ENCODE data around the gene RGS1.

The RGS1 gene

DNA sequence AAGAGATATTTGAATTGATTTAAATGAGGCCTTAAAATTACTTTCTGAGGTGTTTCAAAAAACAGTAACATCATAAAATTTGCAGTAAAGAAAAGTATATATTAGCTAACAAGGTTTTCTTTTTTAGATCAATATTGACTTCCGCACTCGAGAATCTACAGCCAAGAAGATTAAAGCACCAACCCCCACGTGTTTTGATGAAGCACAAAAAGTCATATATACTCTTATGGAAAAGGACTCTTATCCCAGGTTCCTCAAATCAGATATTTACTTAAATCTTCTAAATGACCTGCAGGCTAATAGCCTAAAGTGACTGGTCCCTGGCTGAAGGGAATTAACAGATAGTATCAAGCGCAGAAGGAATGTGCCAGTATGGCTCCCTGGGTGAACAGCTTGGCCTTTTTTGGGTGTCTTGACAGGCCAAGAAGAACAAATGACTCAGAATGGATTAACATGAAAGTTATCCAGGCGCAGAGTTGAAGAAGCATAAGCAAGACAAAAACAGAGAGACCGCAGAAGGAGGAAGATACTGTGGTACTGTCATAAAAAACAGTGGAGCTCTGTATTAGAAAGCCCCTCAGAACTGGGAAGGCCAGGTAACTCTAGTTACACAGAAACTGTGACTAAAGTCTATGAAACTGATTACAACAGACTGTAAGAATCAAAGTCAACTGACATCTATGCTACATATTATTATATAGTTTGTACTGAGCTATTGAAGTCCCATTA is 3.6 kb downstream of the RGS1 start:
- DNase-seq (ENCODE audit: low read depth in 2 of 3, low spot score in 2 of 3), result no peak

GRCh38 chr1:192580351-192580962 is 4.9 kb downstream of the RGS1 start:
- DNase-seq (ENCODE audit: low read depth in 2 of 3, low spot score in 2 of 3), result no peak

DNA sequence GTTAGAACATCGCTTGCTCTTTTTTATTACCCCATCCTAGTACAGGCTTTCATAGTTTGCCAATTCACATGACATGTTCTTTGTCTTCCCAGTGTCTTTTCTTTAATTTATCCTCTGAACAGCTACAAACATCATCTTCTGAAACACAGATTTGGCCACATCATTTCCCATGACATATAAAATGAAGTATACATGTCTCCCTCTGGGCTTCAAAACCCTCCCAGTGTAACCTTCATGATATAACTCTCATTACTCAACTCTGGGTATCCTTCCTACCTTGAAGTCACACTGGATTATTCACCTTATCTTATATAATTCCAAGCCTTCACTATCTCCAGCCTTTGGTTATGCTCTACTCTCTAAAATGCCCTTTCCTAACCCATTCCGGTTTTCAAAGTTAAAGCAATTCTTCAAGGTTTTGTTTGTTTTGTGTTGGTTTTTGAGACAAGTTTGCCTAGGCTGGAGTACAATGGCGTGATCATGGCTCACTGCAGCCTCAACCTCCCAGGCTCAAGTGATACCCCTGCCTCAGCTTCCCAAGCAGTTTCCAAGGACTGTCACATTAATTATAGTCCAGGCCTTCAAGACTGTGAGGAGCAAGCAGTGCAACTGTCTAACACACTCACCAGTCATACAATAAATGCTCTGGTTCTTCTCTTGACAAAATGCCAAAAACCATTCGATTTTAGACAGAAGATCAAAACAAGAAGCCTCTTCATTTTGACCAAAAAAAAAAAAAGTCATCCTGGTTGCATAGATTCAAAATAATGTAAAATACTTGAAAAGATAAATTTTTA is 5.8 kb downstream of the RGS1 start:
- DNase-seq (ENCODE audit: low read depth in 2 of 3, low spot score in 2 of 3), result no peak

- DNase-seq (ENCODE audit: low read depth in 2 of 3, low spot score in 2 of 3), result no peak
These were observed 9.3 kb downstream of the RGS1 start for GRCh38 chr1:192584866-192585265.

- DNase-seq (ENCODE audit: low read depth in 2 of 3, low spot score in 2 of 3), result no peak
These were observed 12.1 kb downstream of the RGS1 start for GRCh38 chr1:192587386-192588266.

GRCh38 chr1:192588546-192588945 is 13.0 kb downstream of the RGS1 start:
- no peak for DNase-seq (ENCODE audit: low read depth in 2 of 3, low spot score in 2 of 3)

- no peak for DNase-seq (ENCODE audit: low read depth in 2 of 3, low spot score in 2 of 3)
These were observed 14.2 kb downstream of the RGS1 start for GRCh38 chr1:192589813-192590212.

- DNase-seq (ENCODE audit: low read depth in 2 of 3, low spot score in 2 of 3), result no peak
These were observed 16.9 kb downstream of the RGS1 start for GRCh38 chr1:192592517-192592916.

- no peak for DNase-seq (ENCODE audit: low read depth in 2 of 3, low spot score in 2 of 3)
These were observed 17.6 kb downstream of the RGS1 start for GRCh38 chr1:192592981-192593708.

DNA sequence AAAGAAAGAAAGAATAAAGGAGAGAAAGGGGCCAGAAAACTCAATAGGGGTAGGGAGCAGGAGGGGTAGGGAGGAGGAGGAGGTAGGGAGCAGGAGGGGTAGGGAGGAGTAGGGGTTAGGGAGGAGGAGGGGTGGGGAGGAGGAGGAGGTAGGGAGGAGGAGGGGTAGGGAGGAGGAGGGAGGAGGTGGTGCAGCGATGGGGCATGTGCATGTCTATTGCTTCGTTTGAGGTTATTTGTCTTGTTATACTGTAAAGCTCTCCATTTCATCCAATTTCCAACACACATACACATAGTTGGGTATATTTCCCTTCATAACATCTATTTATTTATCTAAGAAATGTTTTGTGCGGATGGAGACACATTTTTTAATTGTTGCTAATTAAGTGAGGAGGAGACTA is 19.7 kb downstream of the RGS1 start:
- no peak for DNase-seq (ENCODE audit: low read depth in 2 of 3, low spot score in 2 of 3)

DNA sequence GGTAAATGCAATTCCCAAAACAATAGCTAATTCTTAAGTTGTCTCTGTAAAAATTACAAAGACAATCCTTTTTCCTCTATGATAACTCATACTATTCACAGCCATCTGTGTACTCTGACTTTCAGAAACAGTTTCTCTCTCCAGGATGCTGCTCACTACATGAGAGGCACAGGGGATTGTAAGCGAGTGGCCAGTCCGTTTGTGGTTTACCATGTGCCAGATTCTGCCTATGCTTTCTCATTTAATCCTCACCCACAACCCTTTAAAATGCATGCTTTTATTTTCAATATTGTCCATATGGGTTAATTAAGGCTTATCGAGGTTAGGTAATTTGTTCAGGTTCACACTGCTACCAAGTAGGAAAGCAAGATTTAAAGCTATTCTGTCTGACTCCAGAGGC is 23.0 kb downstream of the RGS1 start:
- no peak for DNase-seq (ENCODE audit: low read depth in 2 of 3, low spot score in 2 of 3)

- DNase-seq (ENCODE audit: low read depth in 2 of 3, low spot score in 2 of 3), result no peak
These were observed 24.7 kb downstream of the RGS1 start for GRCh38 chr1:192600275-192600674.

GRCh38 chr1:192601143-192601542 is 25.6 kb downstream of the RGS1 start:
- no peak for DNase-seq (ENCODE audit: low read depth in 2 of 3, low spot score in 2 of 3)

GRCh38 chr1:192601567-192601966 is 26.0 kb downstream of the RGS1 start:
- DNase-seq (ENCODE audit: low read depth in 2 of 3, low spot score in 2 of 3), result no peak

DNA sequence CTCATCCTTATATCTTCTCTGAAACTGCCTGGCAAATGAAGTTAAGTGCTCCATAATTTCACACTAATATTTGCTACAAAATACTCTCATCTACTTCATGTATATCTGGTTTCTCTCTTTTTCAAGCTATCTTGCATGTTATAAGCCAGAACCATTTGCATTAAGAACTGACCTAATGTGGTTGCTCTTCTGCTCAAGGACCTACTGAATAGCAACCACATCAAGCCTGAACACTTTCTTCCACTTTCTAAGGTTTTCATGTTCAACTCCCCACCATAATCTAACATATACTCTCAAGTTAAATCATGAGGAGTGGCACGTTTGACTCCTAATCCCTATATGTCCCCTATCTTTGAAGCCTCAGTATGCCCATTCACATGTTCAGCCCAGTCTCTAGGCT is 27.2 kb downstream of the RGS1 start:
- no peak for DNase-seq (ENCODE audit: low read depth in 2 of 3, low spot score in 2 of 3)

- no peak for DNase-seq (ENCODE audit: low read depth in 2 of 3, low spot score in 2 of 3)
These were observed 27.7 kb downstream of the RGS1 start for GRCh38 chr1:192603218-192603787.

- DNase-seq (ENCODE audit: low read depth in 2 of 3, low spot score in 2 of 3), result no peak
These were observed 29.5 kb downstream of the RGS1 start for GRCh38 chr1:192604979-192605620.

- no peak for DNase-seq (ENCODE audit: low read depth in 2 of 3, low spot score in 2 of 3)
These were observed 33.1 kb downstream of the RGS1 start for GRCh38 chr1:192608671-192609070.

Data from activated CD8-positive, alpha-beta memory T cell treated with anti-CD3 and anti-CD28 coated beads for 48 hours (primary cell).